Hematopoietic multipotent progenitor cell treated with erythropoietin and hydrocortisone succinate and interleukin-3 and kit ligand, for 8 days (in vitro differentiated cells): ENCODE measurements around the gene CDH24.

Experiments used
- DNase-seq: peaks from one replicate; pipeline ENCODE4 v3.0.0-alpha.2; 2015

The CDH24 gene

DNA sequence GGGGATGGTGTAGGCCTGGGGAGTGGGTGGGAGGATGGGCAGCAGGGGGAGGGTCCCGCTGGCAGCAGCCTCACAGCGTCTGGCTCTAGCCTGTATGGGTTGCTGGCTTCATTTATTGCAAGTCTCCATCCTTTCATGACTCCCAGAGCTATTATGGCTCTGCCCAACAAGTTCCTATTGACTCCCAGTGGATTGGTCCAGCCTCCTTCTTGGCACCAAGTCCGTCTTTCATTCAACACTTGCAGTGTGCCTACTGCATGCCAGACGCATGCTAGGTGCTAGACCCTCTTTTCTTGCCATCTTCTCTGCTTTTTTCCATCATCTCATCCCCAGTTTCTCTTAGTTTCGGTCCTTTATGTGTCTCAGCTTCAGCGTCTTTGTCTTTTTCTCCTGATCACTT, 14.2 kb downstream of the CDH24 start:
- no peak for DNase-seq

DNA sequence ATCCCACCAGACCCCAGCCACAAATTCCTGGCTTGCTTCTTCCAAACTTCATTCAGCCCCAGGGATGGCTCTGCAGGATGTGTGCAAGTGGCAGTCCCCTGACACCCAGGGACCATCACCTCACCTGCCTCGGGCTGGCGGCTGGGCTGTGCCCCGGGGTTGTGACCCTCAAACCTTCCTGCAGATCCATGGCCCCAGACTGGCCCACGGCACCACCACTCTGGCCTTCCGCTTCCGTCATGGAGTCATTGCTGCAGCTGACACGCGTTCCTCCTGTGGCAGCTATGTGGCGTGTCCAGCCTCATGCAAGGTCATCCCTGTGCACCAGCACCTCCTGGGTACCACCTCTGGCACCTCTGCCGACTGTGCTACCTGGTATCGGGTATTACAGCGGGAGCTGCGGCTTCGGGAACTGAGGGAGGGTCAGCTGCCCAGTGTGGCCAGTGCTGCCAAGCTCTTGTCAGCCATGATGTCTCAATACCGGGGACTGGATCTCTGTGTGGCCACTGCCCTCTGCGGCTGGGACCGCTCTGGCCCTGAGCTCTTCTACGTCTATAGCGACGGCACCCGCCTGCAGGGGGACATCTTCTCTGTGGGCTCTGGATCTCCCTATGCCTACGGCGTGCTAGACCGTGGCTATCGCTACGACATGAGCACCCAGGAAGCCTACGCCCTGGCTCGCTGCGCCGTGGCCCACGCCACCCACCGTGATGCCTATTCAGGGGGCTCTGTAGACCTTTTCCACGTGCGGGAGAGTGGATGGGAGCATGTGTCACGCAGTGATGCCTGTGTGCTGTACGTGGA, 15.0 kb downstream of the CDH24 start, which contains the start of gene PSMB11:
PSMB11 (plus strand) TSS at position 51 of the 804 bp plus-strand sequence; CDS start at position 65, 14 bp downstream.
- no peak for DNase-seq

DNA sequence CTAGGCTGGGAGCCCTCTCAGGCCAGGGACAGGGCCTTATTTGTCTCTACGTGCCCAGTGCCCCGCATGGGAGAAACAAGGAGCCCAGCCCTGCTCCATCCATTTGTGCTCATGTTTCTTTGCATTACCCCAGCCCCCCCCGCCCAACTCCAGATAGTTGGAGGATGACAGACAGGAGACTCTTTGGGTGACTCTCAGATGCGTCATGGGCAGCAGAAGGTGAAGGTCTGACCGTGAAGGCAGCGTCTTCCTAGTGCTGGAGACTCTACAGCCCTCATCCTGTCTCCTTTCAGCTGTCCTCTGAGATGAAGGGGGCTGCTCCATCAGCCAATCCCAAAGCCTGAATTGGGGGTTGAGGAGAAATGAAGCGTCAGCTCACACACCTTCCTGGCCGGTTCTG, 15.6 kb downstream of the CDH24 start:
- DNase-seq: no peak

DNA sequence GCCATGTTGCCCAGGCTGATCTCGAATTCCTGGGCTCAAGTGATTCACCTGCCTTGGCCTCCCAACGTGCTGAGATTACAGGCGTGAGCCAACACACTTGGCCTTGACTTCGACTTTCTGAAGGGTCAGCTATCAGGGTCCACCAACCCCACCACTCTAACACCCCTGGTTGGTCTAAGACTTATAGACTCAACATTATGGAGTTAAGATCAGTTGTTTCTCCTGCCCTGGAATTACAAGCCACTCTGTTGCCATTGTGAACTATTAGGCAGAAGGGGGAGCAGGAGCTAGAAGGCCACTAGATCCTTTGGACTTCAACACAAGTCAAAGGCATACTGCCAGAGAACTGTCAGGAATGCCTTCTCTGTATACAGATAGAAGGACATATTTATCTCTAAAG, 17.2 kb downstream of the CDH24 start:
- no peak for DNase-seq

DNA sequence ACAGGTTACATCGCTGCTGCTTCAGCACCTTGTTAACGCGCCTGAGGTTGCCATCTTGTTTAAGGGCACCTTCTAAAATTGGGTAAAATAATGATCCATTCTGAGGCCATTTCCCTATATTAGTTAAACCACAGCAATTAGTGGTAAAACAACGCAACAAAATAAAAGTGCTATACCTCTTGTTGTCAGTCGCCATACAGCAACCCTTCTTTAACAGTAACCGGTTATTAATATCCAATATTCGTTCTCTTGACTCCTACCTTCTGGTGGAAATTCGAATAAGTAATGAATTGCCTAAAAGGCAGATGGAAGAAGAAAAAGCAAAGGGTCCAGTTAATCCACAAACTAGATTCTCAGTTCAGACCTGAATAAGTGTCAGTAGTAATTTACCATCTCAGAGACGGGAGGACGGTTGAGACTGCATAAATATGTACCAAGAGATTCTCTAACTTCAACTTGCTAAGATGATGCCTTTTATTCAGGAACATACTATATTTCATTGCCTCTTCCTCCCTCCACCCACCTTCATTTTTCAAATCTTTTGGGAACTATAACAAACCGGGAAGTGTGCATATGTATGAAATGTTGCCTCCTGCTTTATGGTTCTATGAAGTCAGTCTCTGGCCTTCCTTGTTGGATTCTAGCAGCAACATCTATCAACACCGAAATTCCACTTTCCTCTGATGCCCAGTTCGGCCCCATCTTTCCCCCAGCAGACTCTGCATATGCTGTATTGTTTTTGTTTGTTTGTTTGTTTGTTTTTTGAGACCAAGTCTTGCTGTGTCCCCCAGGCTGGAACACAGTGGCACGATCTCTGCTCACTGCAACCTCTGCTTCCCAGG, 21.8 kb downstream of the CDH24 start:
- no peak for DNase-seq

DNA sequence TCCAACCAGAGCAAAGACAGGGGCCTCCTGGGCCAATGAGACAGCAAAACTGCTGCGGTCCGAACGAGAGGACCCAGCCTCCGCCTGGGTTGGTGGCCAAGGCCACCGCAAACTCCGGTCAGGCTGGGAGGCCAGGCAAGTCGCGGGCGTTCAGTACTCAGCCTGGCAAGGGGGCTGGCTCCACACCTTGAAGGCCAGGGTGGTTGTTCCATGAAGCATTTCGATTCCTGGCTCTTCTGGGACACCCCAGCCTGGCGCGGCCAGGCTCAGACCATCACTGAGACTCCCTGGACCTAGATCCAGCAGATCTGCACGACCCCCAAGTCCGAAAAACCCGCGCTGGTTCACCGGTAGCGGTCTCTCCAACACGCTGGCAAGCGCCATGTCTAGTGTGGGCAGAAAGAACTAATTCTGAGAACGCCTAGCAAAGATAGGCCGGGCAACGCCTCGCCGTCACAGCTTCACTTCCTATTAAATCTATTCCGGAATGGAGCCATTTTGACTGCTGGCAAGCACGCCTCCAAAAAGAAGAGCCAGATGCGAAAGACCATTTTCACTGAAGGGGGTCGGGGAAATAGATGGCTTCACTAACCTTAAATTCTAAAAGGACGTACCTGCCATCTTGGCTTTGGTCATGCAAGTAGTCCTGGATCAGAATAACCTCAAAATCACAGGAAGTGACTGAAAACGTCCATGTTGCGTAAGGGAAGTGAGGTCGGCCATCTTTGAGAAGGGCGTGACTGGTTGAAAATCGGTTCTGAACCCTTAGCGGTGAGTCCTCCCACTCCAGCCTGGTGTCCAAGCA, 22.6 kb downstream of the CDH24 start, which contains the start of gene PSMB5:
PSMB5 (minus strand) TSS at position 403 of the 805 bp plus-strand sequence; CDS start at position 384, 19 bp downstream.
- DNase-seq: peak; percentile 98

DNA sequence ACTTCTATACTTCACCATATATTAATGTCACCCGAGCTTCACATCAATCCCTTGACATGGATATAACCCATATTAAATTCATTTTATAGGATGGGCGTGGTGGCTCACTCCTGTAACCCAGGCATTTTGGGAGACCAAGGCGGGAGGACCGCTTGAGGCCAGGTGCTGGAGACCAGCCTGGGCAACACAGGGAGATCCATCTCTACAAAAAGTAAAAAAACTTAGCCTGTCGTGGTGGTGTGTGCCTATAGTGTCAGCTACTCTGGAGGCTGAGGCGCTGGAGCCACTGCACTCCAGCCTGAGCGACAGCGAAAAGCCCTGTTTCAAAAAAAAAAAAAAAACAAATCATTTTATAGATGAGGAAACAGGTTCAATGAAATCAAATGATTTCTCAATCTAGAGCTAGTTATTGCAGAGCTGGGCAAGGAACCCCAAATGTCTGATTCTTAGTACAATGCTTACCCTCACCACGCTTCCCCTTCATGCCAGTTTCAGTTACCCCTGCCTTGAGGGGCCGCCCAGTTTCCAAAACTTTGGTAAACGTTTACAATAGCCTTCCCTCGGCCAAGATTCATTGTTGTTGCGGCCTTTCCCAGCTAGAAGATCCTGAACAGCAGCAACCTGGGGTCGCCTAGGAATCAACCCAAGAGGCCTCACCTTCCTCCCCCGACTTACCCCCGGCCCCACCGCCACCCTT, 23.4 kb downstream of the CDH24 start:
- no peak for DNase-seq

DNA sequence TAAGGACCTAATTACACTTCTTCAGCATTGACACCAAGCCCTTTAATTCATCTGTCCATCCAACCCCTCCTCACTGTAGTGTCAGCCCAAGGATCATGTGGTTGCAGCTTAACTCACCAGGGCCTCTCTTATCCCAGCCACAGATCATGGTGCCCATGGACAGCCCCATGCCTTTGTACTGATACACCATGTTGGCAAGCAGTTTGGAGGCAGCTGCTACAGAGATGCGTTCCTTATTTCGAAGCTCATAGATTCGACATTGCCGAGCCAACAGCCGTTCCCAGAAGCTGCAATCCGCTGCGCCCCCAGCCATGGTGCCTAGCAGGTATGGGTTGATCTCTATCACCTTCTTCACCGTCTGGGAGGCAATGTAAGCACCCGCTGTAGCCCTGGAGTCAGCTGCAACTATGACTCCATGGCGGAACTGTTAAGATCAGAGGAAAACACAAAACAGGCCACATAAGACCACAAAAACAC, 24.0 kb downstream of the CDH24 start:
- DNase-seq: peak; percentile 58

DNA sequence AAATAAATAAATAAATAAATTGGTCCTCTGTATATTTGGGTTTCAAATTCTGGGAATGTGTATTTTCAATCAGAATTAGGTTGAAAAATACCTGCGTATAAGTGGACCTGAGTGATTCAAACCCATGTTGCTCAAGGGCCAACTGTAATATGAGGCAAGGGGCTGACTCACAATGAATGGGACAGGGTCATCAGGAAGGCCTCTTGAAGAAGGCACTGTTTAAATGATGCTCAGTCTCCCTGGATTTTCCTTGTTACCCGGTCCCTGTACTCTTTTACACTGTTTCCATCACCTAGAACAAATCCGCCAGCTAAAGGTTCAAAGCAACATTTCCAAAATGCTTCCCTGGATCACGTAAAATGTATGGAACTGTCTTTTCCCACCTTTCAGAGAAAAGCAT, 26.4 kb downstream of the CDH24 start:
- no peak for DNase-seq

DNA sequence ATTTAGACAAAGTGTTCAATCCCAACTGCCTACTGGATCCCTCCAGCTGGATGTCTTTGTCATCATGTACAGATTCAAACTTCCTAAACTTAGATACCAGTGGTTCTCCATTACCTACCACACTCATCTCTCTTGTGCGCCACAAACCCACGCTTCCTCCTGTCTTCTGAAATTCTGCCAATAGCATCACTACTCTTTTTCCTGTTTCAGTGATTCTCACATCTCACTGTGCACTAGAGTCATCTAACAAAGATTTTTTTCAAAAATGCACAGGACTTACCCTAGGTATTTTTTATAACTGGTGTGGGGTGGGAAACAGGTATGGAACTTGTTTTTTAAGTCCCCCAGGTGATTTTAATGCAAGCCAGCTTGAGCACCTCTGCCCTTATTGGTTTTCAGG, 28.5 kb downstream of the CDH24 start:
- no peak for DNase-seq

DNA sequence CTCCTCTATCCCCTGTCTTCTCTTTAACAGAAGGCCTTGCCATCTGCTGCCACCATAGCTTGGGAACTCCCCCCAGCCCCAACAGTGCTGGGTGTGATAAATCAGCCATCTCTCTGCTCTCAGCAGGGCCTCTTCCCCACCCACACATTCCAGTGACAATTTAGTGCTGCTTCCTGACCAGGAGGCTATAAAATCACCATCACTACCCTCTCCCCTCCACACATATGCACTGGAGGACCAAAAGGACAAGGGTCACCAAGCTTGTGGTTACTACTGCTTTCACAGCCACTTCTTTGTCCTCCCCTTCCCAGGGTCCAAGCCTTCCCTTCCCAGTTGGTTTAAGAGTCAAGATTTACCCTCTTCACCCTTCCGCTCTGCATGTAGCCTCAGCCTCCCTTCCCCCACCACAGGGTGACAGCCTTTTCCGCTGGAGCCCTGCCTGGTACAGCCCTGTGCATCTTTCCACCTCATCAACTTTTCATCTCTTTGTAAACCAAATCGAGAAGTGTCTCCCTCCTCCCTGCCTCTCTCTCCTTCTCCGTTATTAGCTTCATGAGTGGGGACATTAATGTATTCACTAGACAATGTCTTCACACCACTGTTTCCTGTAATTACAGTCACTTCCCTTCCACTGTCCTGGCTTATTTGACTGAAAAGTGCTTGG, 32.0 kb downstream of the CDH24 start:
- no peak for DNase-seq

DNA sequence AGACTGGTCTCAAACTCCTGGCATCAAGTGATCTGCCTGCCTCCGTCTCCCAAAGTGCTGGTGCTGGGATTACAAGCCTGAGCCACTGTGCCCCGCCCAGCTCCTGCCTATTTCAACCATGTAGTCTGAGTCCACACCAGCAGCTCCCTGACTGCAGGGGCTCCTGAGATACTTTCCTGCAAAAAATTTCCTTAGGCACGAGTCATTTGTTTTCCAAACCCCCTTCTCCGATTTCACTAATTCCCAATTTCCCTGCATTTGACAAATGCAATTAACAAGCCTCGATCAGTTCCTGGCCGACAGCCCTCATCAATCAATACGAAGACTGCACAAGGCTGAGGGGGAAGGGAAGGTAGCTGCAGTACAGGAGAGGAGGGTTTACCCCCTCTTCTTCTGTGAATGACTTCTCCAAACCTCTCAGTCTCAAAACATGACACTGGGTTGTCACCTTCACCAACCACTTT, 32.7 kb downstream of the CDH24 start:
- no peak for DNase-seq

DNA sequence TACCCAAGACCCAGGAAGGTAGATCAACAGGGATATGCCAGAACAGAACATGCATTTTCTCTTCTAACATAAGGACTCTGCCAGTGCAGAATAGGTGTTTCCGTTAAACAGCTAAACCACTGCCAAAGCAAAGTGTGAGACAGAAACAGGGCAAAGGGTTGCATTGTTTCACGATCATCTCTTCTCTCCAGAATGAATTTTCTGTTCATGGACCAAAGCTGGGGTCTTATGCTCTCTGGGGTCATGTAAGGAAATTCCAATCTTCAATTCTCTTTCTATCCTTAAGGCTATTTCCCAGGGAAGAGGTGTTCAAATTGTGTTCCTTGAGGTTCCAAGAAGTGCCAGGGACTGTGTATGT, 33.5 kb downstream of the CDH24 start:
- no peak for DNase-seq

DNA sequence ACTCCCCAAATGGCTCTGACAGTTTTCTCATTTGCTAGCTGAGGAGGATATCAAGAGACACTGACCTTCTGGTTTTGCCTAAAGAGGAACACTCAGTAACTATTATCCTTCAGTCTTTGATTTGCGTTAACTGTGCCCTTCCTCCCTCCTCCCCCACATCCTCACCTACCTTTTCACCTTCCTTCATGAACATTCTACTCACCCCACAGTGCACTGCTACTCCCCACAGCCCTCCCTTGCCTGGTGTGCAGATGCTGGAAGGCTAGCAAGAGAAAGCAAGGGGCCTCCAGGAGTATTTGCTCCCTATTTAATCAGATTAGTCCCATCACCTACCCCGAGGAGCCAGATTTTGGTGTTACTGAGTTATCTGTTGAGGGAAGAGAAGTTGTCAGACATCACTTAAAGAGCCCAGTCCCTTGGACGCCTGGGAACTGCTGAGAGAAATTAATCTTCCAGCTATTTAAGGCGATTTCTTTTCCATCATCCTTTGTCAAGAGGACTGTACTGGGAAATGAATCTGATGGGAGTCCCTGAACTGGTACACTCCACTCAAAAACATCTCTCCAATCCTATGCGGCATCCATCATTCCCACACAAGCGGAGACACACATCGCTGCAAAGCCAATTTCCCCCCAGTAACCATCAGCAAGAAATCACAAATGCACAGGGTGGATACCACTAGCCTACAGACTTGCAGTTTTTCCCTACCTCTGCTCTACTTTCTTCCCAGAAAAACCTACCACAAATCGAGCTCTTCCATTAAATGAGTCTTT, 34.1 kb downstream of the CDH24 start:
- no peak for DNase-seq

DNA sequence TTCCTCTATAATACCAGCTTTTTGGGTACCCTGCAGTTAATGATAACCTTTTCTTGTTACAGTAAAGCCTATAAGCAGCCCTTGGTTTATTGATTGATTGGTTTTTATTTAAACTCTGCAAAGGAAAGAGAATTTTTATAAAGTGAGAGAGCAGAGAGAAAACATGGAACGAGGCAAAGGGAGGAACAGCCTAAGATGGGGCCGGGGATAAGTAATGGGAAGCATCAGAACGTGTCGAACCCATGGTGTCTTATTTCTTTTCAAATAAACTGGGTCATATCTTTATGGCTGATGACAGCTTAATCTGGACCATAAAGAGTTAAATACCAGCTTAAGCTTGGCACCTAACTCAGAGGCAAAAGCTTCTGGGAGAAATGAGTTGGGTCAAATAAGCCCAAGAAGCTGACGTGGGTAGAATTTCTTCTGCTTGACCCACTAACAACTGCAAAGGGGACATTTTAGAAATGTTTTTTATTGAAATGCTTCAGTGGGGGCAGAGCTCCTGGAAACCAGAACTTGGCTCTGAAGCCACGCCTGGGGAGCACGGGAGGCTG, 35.4 kb downstream of the CDH24 start:
- no peak for DNase-seq

DNA sequence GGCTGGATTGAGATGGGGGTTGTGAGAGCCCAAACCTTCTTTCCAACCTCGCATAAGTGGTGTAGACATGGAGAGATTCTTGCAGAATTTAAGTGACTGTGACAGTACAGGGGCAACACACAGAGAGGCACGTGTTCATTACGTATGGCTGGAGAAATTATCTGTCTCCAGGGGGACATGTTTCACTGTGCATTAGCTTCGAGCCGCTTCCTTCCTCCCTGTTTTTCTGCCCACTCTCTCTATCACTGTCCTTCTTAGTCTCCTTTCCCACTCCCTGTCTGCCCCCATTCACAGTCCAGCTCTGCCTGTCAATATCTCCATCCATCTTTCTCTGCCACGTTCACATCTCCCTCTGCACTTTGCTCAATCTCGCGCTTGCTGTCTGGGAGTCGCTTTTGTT, 35.9 kb downstream of the CDH24 start:
- no peak for DNase-seq

DNA sequence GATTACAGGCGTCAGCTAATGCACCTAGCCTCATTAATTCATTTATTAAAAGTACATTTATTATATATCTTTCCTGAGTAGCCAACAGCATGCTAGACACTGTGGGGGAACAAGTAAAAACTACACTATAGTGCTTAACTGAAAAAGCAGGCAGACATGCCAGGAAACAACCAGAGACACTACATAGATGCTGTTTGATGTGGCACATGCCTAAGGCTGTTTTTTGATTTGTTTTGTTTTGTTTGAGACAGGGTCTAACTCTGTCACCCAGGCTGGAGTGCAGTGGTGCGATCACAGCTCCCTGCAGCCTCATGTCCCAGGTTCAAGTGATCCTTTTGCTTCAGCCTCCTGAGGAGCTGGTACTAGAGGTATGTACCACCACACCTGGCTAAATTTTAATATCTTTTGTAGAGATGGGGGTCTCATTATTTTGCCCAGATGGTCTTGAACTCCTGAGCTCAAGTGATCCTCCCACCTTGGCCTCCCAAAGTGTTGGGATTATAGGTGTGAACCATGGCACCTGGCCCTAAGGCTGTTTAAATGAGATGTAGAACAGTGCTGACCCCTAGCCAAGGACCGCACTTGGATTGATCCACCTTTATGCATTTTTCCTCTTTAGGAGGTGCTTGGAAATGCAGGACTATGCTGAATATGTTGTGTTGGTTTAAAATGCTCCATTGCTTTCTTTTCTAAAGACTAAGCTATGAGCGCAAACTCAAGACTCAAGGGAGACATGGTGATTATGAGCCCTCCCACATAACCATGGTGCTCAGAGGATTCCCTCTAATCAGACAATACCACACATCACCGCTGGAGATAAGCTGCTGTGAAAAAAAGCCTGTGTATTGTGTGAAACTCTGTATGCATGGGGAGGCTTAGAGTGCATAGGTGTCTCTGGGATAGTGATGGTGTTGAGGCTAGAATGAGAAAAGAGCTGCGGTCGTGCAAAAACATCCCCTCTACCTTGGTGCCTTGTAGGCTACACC, 36.9 kb downstream of the CDH24 start:
- peak; percentile 90 for DNase-seq

DNA sequence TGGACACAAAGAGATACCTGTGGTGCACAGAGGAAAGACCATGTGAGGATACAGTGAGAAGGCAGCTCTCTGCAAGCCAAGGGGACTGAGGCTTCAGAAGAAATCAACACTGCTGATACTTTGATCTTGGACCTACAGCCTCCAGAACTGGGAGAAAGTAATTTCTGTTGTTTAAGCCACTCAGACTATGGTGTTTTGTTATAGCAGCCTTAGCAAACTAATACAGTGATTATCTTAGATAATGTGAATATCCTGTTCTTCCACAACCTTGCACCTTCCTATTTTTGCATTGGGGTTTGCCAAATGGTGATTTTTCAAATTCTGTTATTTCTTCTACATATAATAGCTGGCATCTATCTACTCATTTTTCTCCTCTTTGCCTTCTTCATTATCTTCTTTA, 39.2 kb downstream of the CDH24 start:
- DNase-seq: no peak

DNA sequence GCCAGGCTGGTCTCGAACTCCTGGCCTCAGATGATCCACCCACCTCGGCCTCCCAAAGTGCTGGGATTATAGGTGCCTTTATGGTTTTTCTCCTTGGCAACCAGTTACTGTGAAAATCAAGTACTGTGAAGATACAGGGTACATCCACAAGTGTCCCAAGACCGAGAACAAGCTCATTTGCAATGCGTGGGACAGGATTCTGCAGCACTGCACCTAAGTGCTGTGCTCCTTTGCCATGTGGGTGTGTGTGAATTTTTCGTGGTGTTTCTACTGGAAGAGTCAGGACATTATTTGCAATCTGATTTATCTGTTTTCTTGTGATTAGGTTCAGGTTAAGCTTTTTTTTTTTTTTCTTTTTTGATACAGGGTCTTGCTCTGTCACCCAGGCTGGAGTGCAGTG, 40.2 kb downstream of the CDH24 start:
- DNase-seq: no peak
